KMS-11 (cell line): ENCODE results near the gene FRZB.

Source experiments
- H2AFZ ChIP-seq: fragments of 200-600 bp; sonication (generic); 2 replicates; pipeline ENCODE4 v1.6.1; 2016; ENCODE audit warnings: antibody characterized with exemption, mixed run types, low read depth
- H3K27ac ChIP-seq: fragments of 200-600 bp; sonication (generic); 2 replicates; pipeline ENCODE4 v1.6.1; 2016; ENCODE audit warnings: mild to moderate bottlenecking, mixed run types
- H3K27me3 ChIP-seq: fragments of 200-600 bp; sonication (generic); 2 replicates; pipeline ENCODE4 v1.6.1; 2017; ENCODE audit warnings: mild to moderate bottlenecking, low read depth, mixed run types, moderate library complexity; ENCODE audit not compliant: insufficient read depth
- H3K36me3 ChIP-seq: fragments of 200-600 bp; sonication (generic); 2 replicates; pipeline ENCODE4 v1.6.1; 2017; ENCODE audit warnings: mild to moderate bottlenecking, mixed run types; ENCODE audit not compliant: insufficient read depth
- H3K4me1 ChIP-seq: fragments of 200-600 bp; sonication (generic); 2 replicates; pipeline ENCODE4 v1.6.1; 2016; ENCODE audit warnings: mild to moderate bottlenecking, low read depth, mixed run types; ENCODE audit not compliant: poor library complexity, severe bottlenecking
- H3K4me2 ChIP-seq: fragments of 200-600 bp; sonication (generic); 2 replicates; pipeline ENCODE4 v1.7.0; 2016; ENCODE audit warnings: mild to moderate bottlenecking, mixed run types
- H3K4me3 ChIP-seq: fragments of 200-600 bp; sonication (generic); IDR thresholded peaks from 2 replicates; pipeline ENCODE4 v1.6.1; 2017; ENCODE audit warnings: low read depth, low read length, mixed read lengths; ENCODE audit not compliant: insufficient read depth
- H3K79me2 ChIP-seq: fragments of 200-600 bp; sonication (generic); 2 replicates; pipeline ENCODE4 v1.6.1; 2016; ENCODE audit warnings: low read depth, mixed run types; ENCODE audit not compliant: insufficient read depth
- H3K9ac ChIP-seq: fragments of 200-600 bp; sonication (generic); 2 replicates; pipeline ENCODE4 v1.6.1; 2016; ENCODE audit warnings: mild to moderate bottlenecking, mixed run types
- H4K20me1 ChIP-seq: fragments of 200-600 bp; sonication (generic); 2 replicates; pipeline ENCODE4 v1.6.1; 2016; ENCODE audit warnings: mild to moderate bottlenecking, mixed run types; ENCODE audit not compliant: insufficient read depth
- TF ChIP-seq, protein P1 (sequence below): fragments of 200-600 bp; sonication (generic); conservative IDR thresholded peaks from 2 replicates; pipeline ENCODE4 v1.6.1; 2017; ENCODE audit warnings: low read depth, mild to moderate bottlenecking, antibody characterized with exemption, low read length, moderate library complexity, mixed read lengths

The FRZB gene

GRCh38 chr2:182858671-182859070, 7.8 kb downstream of the FRZB start:
- no peaks in the 10 kb centered on the region for H3K79me2 ChIP-seq
- H3K27ac ChIP-seq, result no peak overlapping the region
- H3K36me3 ChIP-seq, result no peaks in the 10 kb centered on the region
- no peaks in the 10 kb centered on the region for H4K20me1 ChIP-seq
- TF ChIP-seq, protein P1, sequence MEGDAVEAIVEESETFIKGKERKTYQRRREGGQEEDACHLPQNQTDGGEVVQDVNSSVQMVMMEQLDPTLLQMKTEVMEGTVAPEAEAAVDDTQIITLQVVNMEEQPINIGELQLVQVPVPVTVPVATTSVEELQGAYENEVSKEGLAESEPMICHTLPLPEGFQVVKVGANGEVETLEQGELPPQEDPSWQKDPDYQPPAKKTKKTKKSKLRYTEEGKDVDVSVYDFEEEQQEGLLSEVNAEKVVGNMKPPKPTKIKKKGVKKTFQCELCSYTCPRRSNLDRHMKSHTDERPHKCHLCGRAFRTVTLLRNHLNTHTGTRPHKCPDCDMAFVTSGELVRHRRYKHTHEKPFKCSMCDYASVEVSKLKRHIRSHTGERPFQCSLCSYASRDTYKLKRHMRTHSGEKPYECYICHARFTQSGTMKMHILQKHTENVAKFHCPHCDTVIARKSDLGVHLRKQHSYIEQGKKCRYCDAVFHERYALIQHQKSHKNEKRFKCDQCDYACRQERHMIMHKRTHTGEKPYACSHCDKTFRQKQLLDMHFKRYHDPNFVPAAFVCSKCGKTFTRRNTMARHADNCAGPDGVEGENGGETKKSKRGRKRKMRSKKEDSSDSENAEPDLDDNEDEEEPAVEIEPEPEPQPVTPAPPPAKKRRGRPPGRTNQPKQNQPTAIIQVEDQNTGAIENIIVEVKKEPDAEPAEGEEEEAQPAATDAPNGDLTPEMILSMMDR, result no peak
- no peaks in the 10 kb centered on the region for H3K4me1 ChIP-seq
- no peak overlapping the region for H2AFZ ChIP-seq
- no peaks in the 10 kb centered on the region for H3K27me3 ChIP-seq
- no peak overlapping the region for H3K9ac ChIP-seq
- H3K4me2 ChIP-seq, result no peak overlapping the region
- H3K4me3 ChIP-seq, result no peak overlapping the region

- H3K79me2 ChIP-seq, result no peaks in the 10 kb centered on the region
- H3K36me3 ChIP-seq, result no peaks in the 10 kb centered on the region
- H3K27ac ChIP-seq, result no peak overlapping the region
- no peak overlapping the region for H2AFZ ChIP-seq
- no peak overlapping the region for H3K9ac ChIP-seq
- TF ChIP-seq, protein P1, result no peak
- no peak overlapping the region for H3K4me3 ChIP-seq
- H4K20me1 ChIP-seq, result no peaks in the 10 kb centered on the region
- no peaks in the 10 kb centered on the region for H3K4me1 ChIP-seq
- no peak overlapping the region for H3K4me2 ChIP-seq
- no peaks in the 10 kb centered on the region for H3K27me3 ChIP-seq
Measured at GRCh38 chr2:182855376-182855775, 11.1 kb downstream of the FRZB start.

- no peak overlapping the region for H3K4me2 ChIP-seq
- no peaks in the 10 kb centered on the region for H3K79me2 ChIP-seq
- no peak overlapping the region for H3K27ac ChIP-seq
- H3K4me3 ChIP-seq, result no peak overlapping the region
- no peak overlapping the region for H2AFZ ChIP-seq
- TF ChIP-seq, protein P1, result no peak
- H3K4me1 ChIP-seq, result no peaks in the 10 kb centered on the region
- no peak overlapping the region for H3K9ac ChIP-seq
- H4K20me1 ChIP-seq, result no peaks in the 10 kb centered on the region
- no peaks in the 10 kb centered on the region for H3K27me3 ChIP-seq
- H3K36me3 ChIP-seq, result no peaks in the 10 kb centered on the region
Measured at GRCh38 chr2:182854375-182855105, 11.9 kb downstream of the FRZB start.

DNA sequence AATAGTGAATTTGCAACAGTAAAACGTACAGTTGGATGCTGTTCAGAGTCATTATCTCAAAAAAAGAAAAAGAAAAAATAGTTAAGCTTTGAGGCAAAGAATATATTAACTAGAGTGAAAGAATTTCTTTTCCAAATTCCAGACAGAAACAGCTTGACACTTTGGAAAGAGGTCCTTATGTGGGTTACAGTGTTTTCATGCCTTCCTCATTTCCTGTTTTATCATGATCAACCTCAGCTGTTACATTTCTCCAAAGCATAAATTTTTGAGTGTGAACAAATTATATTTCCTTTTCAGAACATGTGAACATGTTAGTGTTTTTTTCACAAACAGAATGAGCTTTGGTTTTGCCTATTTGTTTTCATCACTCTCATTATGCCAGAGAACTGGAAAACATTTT, 13.6 kb downstream of the FRZB start:
- H3K79me2 ChIP-seq, result no peaks in the 10 kb centered on the region
- TF ChIP-seq, protein P1, result no peak
- H2AFZ ChIP-seq, result no peak overlapping the region
- H3K27ac ChIP-seq, result no peak overlapping the region
- no peaks in the 10 kb centered on the region for H3K27me3 ChIP-seq
- no peaks in the 10 kb centered on the region for H3K4me1 ChIP-seq
- no peaks in the 10 kb centered on the region for H3K36me3 ChIP-seq
- no peak overlapping the region for H3K4me3 ChIP-seq
- no peaks in the 10 kb centered on the region for H4K20me1 ChIP-seq
- H3K9ac ChIP-seq, result no peak overlapping the region
- H3K4me2 ChIP-seq, result no peak overlapping the region
